ENCODE results near the gene ADGRB3. TPM values are rescaled to one million over a fixed set of nuclear protein-coding genes. Genes with fewer than 3 reads are reported as not detected.
"Not testable (repeated sequence)": the region's sequence is repeated elsewhere in the genome, so short reads cannot be mapped to it uniquely, and the experiment has no call there.

Gene ADGRB3
- total RNA-seq, 1 experiment from 2014 or later = 7.7 TPM

- TF ChIP-seq CTCF (conservative IDR thresholded peaks at IDR 0.05; ENCODE audit: low read depth, low read length) (no peak), EZH2 (IDR thresholded peaks at IDR 0.05; ENCODE audit: borderline replicate concordance, low read depth, low read length, poor library complexity, severe bottlenecking) (no peak)
- no peak overlapping the region for H3K4me3 ChIP-seq (ENCODE audit: low read depth, low read length, poor library complexity, severe bottlenecking)
- CTCF ChIA-PET = interaction anchor here (0.9 to 1.1 kb wide), 3 partner anchors 69 to 434 kb away, joined by 3 to 7 read pairs (median 4); partner anchors contain the start of gene ADGRB3
- no peak overlapping the region for H3K27ac ChIP-seq (ENCODE audit: low read depth, low read length, poor library complexity, severe bottlenecking)
- intact Hi-C loops (cut with micrococcal nuclease; ENCODE audit: unreplicated experiment) = loop anchor here (1.0 to 2.0 kb wide), 5 partner anchors 140 to 434 kb away; no protein-coding TSS in a partner anchor
- peak; percentile 87 for DNase-seq (ENCODE audit: low spot score)
- BruUV-seq (replicated peaks) = no TSS peak
- peaks cover 41% of the 10 kb centered on the region for H3K4me1 ChIP-seq (ENCODE audit: insufficient read depth, low read length, poor library complexity, severe bottlenecking)
- POLR2A ChIA-PET (ENCODE audit: low non-redundant PET) = no interaction called here
- H3K36me3 ChIP-seq (ENCODE audit: insufficient read depth, low read length, poor library complexity, severe bottlenecking) = no peaks in the 10 kb centered on the region
- H3K27me3 ChIP-seq (replicated peaks; ENCODE audit: insufficient read depth, low read depth, low read length, poor library complexity) = no peaks in the 10 kb centered on the region
- H3K9me3 ChIP-seq (ENCODE audit: low read depth, low read length, poor library complexity, severe bottlenecking) = no peaks in the 10 kb centered on the region
Observed at GRCh38 chr6:68777956-68778355, 142.9 kb downstream of the ADGRB3 start.

GRCh38 chr6:68778356-68779020 lies 143.4 kb downstream of the ADGRB3 start:
- Histone ChIP-seq H3K27ac (ENCODE audit: low read depth, low read length, poor library complexity, severe bottlenecking) (no peak overlapping the region), H3K4me1 (ENCODE audit: insufficient read depth, low read length, poor library complexity, severe bottlenecking) (peaks cover 41% of the 10 kb centered on the region), H3K27me3 (replicated peaks; ENCODE audit: insufficient read depth, low read depth, low read length, poor library complexity) (no peaks in the 10 kb centered on the region), H3K36me3 (ENCODE audit: insufficient read depth, low read length, poor library complexity, severe bottlenecking) (no peaks in the 10 kb centered on the region), H3K4me3 (ENCODE audit: low read depth, low read length, poor library complexity, severe bottlenecking) (no peak overlapping the region), H3K9me3 (ENCODE audit: low read depth, low read length, poor library complexity, severe bottlenecking) (no peaks in the 10 kb centered on the region)
- no TSS peak for BruUV-seq (replicated peaks)
- intact Hi-C loops (cut with micrococcal nuclease; ENCODE audit: unreplicated experiment) = loop anchor here (1.0 to 2.0 kb wide), 5 partner anchors 140 to 434 kb away; no protein-coding TSS in a partner anchor
- POLR2A ChIA-PET (ENCODE audit: low non-redundant PET) = no interaction called here
- CTCF ChIA-PET = interaction anchor here (0.6 to 1.1 kb wide), 4 partner anchors 69 to 956 kb away, joined by 3 to 7 read pairs (median 4); partner anchors contain the start of gene ADGRB3
- peak; percentile 90 for TF ChIP-seq CTCF (conservative IDR thresholded peaks at IDR 0.05; ENCODE audit: low read depth, low read length)
- no peak for TF ChIP-seq EZH2 (IDR thresholded peaks at IDR 0.05; ENCODE audit: borderline replicate concordance, low read depth, low read length, poor library complexity, severe bottlenecking)
- peak; percentile 87 for DNase-seq (ENCODE audit: low spot score)

- POLR2A ChIA-PET (ENCODE audit: low non-redundant PET) = no interaction called here
- no TSS peak for BruUV-seq (replicated peaks)
Observed at GRCh38 chr6:68779366-68779765, 144.3 kb downstream of the ADGRB3 start.

GRCh38 chr6:68790128-68790527 lies 155.0 kb downstream of the ADGRB3 start:
- H3K4me1 ChIP-seq (ENCODE audit: insufficient read depth, low read length, poor library complexity, severe bottlenecking); intact Hi-C loops (cut with micrococcal nuclease; ENCODE audit: unreplicated experiment); POLR2A ChIA-PET (ENCODE audit: low non-redundant PET); CTCF ChIA-PET; H3K27me3 ChIP-seq (replicated peaks; ENCODE audit: insufficient read depth, low read depth, low read length, poor library complexity); H3K4me3 ChIP-seq (ENCODE audit: low read depth, low read length, poor library complexity, severe bottlenecking); H3K36me3 ChIP-seq (ENCODE audit: insufficient read depth, low read length, poor library complexity, severe bottlenecking); DNase-seq (ENCODE audit: low spot score); H3K9me3 ChIP-seq (ENCODE audit: low read depth, low read length, poor library complexity, severe bottlenecking); BruUV-seq (replicated peaks); H3K27ac ChIP-seq (ENCODE audit: low read depth, low read length, poor library complexity, severe bottlenecking): not testable (repeated sequence)

More at GRCh38 chr6:68779366-68779765, 144.3 kb downstream of the ADGRB3 start:
- Histone ChIP-seq H3K27ac (ENCODE audit: low read depth, low read length, poor library complexity, severe bottlenecking) (no peak overlapping the region), H3K9me3 (ENCODE audit: low read depth, low read length, poor library complexity, severe bottlenecking) (peaks cover 4% of the 10 kb centered on the region), H3K36me3 (ENCODE audit: insufficient read depth, low read length, poor library complexity, severe bottlenecking) (no peaks in the 10 kb centered on the region), H3K4me3 (ENCODE audit: low read depth, low read length, poor library complexity, severe bottlenecking) (no peak overlapping the region), H3K4me1 (ENCODE audit: insufficient read depth, low read length, poor library complexity, severe bottlenecking) (peaks cover 41% of the 10 kb centered on the region), H3K27me3 (replicated peaks; ENCODE audit: insufficient read depth, low read depth, low read length, poor library complexity) (no peaks in the 10 kb centered on the region)
- intact Hi-C loops (cut with micrococcal nuclease; ENCODE audit: unreplicated experiment) = loop anchor here (2.0 kb wide), 3 partner anchors 189 to 221 kb away; no protein-coding TSS in a partner anchor
- DNase-seq (ENCODE audit: low spot score) = no peak
- TF ChIP-seq CTCF (conservative IDR thresholded peaks at IDR 0.05; ENCODE audit: low read depth, low read length) = no peak
- no peak for TF ChIP-seq EZH2 (IDR thresholded peaks at IDR 0.05; ENCODE audit: borderline replicate concordance, low read depth, low read length, poor library complexity, severe bottlenecking)
- CTCF ChIA-PET = interaction anchor here (0.6 kb wide), 1 partner anchor 955 kb away, joined by 5 read pairs; no protein-coding TSS in a partner anchor

DNA sequence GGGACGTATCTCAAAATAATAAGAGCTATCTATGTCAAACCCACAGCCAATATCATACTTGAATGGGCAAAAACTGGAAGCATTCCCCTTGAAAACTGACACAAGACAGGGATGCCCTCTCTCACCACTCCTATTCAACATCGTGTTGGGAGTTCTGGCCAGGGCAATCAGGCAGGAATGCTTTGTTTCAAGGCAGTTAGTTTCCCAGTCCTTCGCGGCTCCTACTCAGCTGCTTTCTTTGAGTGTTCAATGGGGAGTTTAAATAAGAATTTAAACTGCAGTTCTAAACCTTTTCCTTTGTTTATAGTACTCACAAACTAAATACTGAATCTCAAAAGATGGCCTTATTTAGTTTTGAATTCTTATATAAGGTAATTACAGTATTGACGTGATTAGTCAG lies 179.9 kb downstream of the ADGRB3 start:
- CTCF ChIA-PET; POLR2A ChIA-PET (ENCODE audit: low non-redundant PET): not testable (repeated sequence)

More for the DNA sequence above, 179.9 kb downstream of the ADGRB3 start:
- H3K36me3 ChIP-seq (ENCODE audit: insufficient read depth, low read length, poor library complexity, severe bottlenecking); H3K4me3 ChIP-seq (ENCODE audit: low read depth, low read length, poor library complexity, severe bottlenecking); H3K9me3 ChIP-seq (ENCODE audit: low read depth, low read length, poor library complexity, severe bottlenecking); intact Hi-C loops (cut with micrococcal nuclease; ENCODE audit: unreplicated experiment); BruUV-seq (replicated peaks); H3K27ac ChIP-seq (ENCODE audit: low read depth, low read length, poor library complexity, severe bottlenecking); DNase-seq (ENCODE audit: low spot score); H3K27me3 ChIP-seq (replicated peaks; ENCODE audit: insufficient read depth, low read depth, low read length, poor library complexity): not testable (repeated sequence)
- peaks cover 12% of the 10 kb centered on the region for H3K4me1 ChIP-seq (ENCODE audit: insufficient read depth, low read length, poor library complexity, severe bottlenecking)

All from A673 (cell line).